K562 treated with DMSO at 1 percent for 48 hours (cell line): ENCODE results near the gene DNMT3A. TPM values are rescaled to one million over a fixed set of nuclear protein-coding genes. Genes with fewer than 3 reads are reported as not detected.

Experiments
- total RNA-seq: library from RNA; unstranded; fragments of 300-600 nt; gene quantifications from 2 replicates; pipeline ENCODE4 v1.2.3, GENCODE V29; 2022; ENCODE audit warnings: low replicate concordance; ENCODE audit errors: extremely low read depth

Gene DNMT3A
- not detected in 2 replicates for total RNA-seq

DNA sequence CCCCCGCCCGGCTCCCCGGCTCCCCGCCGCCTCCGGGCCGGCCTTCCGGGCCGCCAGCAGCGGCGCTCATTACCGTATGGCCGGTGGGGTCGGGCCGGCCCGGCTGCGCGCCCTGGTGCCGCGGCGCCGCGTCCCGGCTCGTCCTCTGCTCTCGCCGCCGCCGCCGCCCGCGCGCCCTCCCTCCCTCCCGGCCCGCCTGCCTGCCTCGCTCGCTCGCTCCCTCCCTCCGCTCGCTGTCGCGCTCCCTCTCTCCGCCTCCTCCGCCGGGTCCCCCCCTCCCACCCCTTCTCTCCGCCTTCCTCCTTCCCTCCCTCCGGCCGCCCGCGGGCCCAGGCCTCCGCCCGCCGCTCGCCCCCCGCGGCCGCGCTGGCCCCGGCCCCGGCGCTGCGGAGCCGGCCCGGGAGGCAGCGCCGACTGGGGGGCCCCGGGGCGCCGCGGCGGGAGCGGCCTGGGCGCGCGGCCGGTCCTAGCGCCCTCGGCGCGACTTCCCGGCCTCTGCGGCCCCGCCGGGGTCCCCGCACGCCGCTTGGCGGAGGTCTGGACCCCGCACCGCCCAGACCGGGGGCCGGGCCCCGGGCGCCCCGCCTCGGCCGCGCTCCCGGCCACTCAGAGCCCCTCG lies at the start of gene DNMT3A:
DNMT3A (minus strand) TSS at position 173 of the 619 bp plus-strand sequence. CDS start 27,941 bp downstream, outside the sequence.

Other genes with a start within 250 kb of the DNMT3A start
- gene POMC, start 173.3 kb downstream of the DNMT3A start, total RNA-seq: not detected in 2 replicates